Measurements from ENCODE around the gene A1CF. TPM values are rescaled to one million over a fixed set of nuclear protein-coding genes. Genes with fewer than 3 reads are reported as not detected.

A1CF gene
- polyA plus RNA-seq, 1 donor = 39.6 TPM

GRCh38 chr10:50837095-50837494 lies 48.3 kb downstream of the A1CF start:
- no CpG with 5 or more reads among the region's 1 CpG for WGBS (ENCODE audit: insufficient coverage, low lambda C conversion rate)
- H3K4me1 ChIP-seq (ENCODE audit: control insufficient read depth, insufficient read depth, low read length) = peaks cover 3% of the 10 kb centered on the region

GRCh38 chr10:50832171-50832751 lies 53.2 kb downstream of the A1CF start:
- peak in 1 of 2 donors; percentile 35 for DNase-seq
- WGBS (ENCODE audit: insufficient coverage, low lambda C conversion rate) = 78% methylated on average over 1 of the region's 3 CpGs
- no peaks in the 10 kb centered on the region for H3K27me3 ChIP-seq (ENCODE audit: control insufficient read depth, insufficient read depth, low read length)
- H3K4me1 ChIP-seq (ENCODE audit: control insufficient read depth, insufficient read depth, low read length) = peaks cover 3% of the 10 kb centered on the region
- no peak overlapping the region for H3K27ac ChIP-seq (ENCODE audit: low read length)
- H3K36me3 ChIP-seq (ENCODE audit: control insufficient read depth, insufficient read depth, low read length) = peaks cover 25% of the 10 kb centered on the region
- H3K4me3 ChIP-seq (ENCODE audit: low read length) = no peak overlapping the region
- no peaks in the 10 kb centered on the region for H3K9me3 ChIP-seq (ENCODE audit: control insufficient read depth, low read depth, low read length)

More at GRCh38 chr10:50837095-50837494, 48.3 kb downstream of the A1CF start:
- Histone ChIP-seq H3K4me3 (ENCODE audit: low read length) (no peak overlapping the region), H3K27me3 (ENCODE audit: control insufficient read depth, insufficient read depth, low read length) (no peaks in the 10 kb centered on the region), H3K27ac (ENCODE audit: low read length) (no peak overlapping the region), H3K9me3 (ENCODE audit: control insufficient read depth, low read depth, low read length) (no peaks in the 10 kb centered on the region), H3K36me3 (ENCODE audit: control insufficient read depth, insufficient read depth, low read length) (peaks cover 31% of the 10 kb centered on the region)
- no peak for DNase-seq

- no peak overlapping the region for H3K27ac ChIP-seq (ENCODE audit: low read length)
- H3K4me3 ChIP-seq (ENCODE audit: low read length) = no peak overlapping the region
- H3K36me3 ChIP-seq (ENCODE audit: control insufficient read depth, insufficient read depth, low read length) = peaks cover 29% of the 10 kb centered on the region
- no peaks in the 10 kb centered on the region for H3K9me3 ChIP-seq (ENCODE audit: control insufficient read depth, low read depth, low read length)
- no peaks in the 10 kb centered on the region for H3K27me3 ChIP-seq (ENCODE audit: control insufficient read depth, insufficient read depth, low read length)
- 100% methylated on average over 1 of the region's 1 CpG for WGBS (ENCODE audit: insufficient coverage, low lambda C conversion rate)
- no peak for DNase-seq
- H3K4me1 ChIP-seq (ENCODE audit: control insufficient read depth, insufficient read depth, low read length) = peaks cover 3% of the 10 kb centered on the region
These were observed 55.4 kb downstream of the A1CF start for GRCh38 chr10:50830066-50830465.

- no CpG with 5 or more reads among the region's 1 CpG for WGBS (ENCODE audit: insufficient coverage, low lambda C conversion rate)
- H3K36me3 ChIP-seq (ENCODE audit: control insufficient read depth, insufficient read depth, low read length) = peaks cover 21% of the 10 kb centered on the region
- no peaks in the 10 kb centered on the region for H3K9me3 ChIP-seq (ENCODE audit: control insufficient read depth, low read depth, low read length)
- DNase-seq = no peak
- H3K27ac ChIP-seq (ENCODE audit: low read length) = no peak overlapping the region
- peaks cover 5% of the 10 kb centered on the region for H3K4me1 ChIP-seq (ENCODE audit: control insufficient read depth, insufficient read depth, low read length)
- H3K4me3 ChIP-seq (ENCODE audit: low read length) = no peak overlapping the region
- H3K27me3 ChIP-seq (ENCODE audit: control insufficient read depth, insufficient read depth, low read length) = no peaks in the 10 kb centered on the region
These were observed 60.6 kb downstream of the A1CF start for GRCh38 chr10:50824782-50825181.

GRCh38 chr10:50823789-50824188 lies 61.6 kb downstream of the A1CF start:
- 83% methylated on average over 1 of the region's 4 CpGs for WGBS (ENCODE audit: insufficient coverage, low lambda C conversion rate)
- Histone ChIP-seq H3K36me3 (ENCODE audit: control insufficient read depth, insufficient read depth, low read length) (peaks cover 26% of the 10 kb centered on the region), H3K27ac (ENCODE audit: low read length) (no peak overlapping the region)

GRCh38 chr10:50809596-50809995 lies 75.8 kb downstream of the A1CF start:
- no peaks in the 10 kb centered on the region for H3K9me3 ChIP-seq (ENCODE audit: control insufficient read depth, low read depth, low read length)
- H3K4me1 ChIP-seq (ENCODE audit: control insufficient read depth, insufficient read depth, low read length) = no peaks in the 10 kb centered on the region
- no peak overlapping the region for H3K27ac ChIP-seq (ENCODE audit: low read length)
- no peak overlapping the region for H3K4me3 ChIP-seq (ENCODE audit: low read length)
- peaks cover 18% of the 10 kb centered on the region for H3K36me3 ChIP-seq (ENCODE audit: control insufficient read depth, insufficient read depth, low read length)
- no peak for DNase-seq
- no CpG with 5 or more reads among the region's 7 CpGs for WGBS (ENCODE audit: insufficient coverage, low lambda C conversion rate)
- H3K27me3 ChIP-seq (ENCODE audit: control insufficient read depth, insufficient read depth, low read length) = no peaks in the 10 kb centered on the region

More at GRCh38 chr10:50823789-50824188, 61.6 kb downstream of the A1CF start:
- H3K4me1 ChIP-seq (ENCODE audit: control insufficient read depth, insufficient read depth, low read length) = peaks cover 5% of the 10 kb centered on the region
- DNase-seq = no peak
- no peaks in the 10 kb centered on the region for H3K27me3 ChIP-seq (ENCODE audit: control insufficient read depth, insufficient read depth, low read length)
- H3K4me3 ChIP-seq (ENCODE audit: low read length) = no peak overlapping the region
- no peaks in the 10 kb centered on the region for H3K9me3 ChIP-seq (ENCODE audit: control insufficient read depth, low read depth, low read length)

- no peaks in the 10 kb centered on the region for H3K4me1 ChIP-seq (ENCODE audit: control insufficient read depth, insufficient read depth, low read length)
- H3K27me3 ChIP-seq (ENCODE audit: control insufficient read depth, insufficient read depth, low read length) = no peaks in the 10 kb centered on the region
- DNase-seq = peak; percentile 57 to 61
- H3K9me3 ChIP-seq (ENCODE audit: control insufficient read depth, low read depth, low read length) = no peaks in the 10 kb centered on the region
- no peak overlapping the region for H3K4me3 ChIP-seq (ENCODE audit: low read length)
- H3K27ac ChIP-seq (ENCODE audit: low read length) = no peak overlapping the region
- no CpG with 5 or more reads among the region's 1 CpG for WGBS (ENCODE audit: insufficient coverage, low lambda C conversion rate)
- peaks cover 18% of the 10 kb centered on the region for H3K36me3 ChIP-seq (ENCODE audit: control insufficient read depth, insufficient read depth, low read length)
These were observed 77.3 kb downstream of the A1CF start for GRCh38 chr10:50807851-50808776.

GRCh38 chr10:50805981-50806622 lies 79.3 kb downstream of the A1CF start:
- no peaks in the 10 kb centered on the region for H3K27me3 ChIP-seq (ENCODE audit: control insufficient read depth, insufficient read depth, low read length)
- H3K27ac ChIP-seq (ENCODE audit: low read length) = no peak overlapping the region
- peaks cover 16% of the 10 kb centered on the region for H3K36me3 ChIP-seq (ENCODE audit: control insufficient read depth, insufficient read depth, low read length)
- DNase-seq = no peak
- no peaks in the 10 kb centered on the region for H3K9me3 ChIP-seq (ENCODE audit: control insufficient read depth, low read depth, low read length)
- H3K4me3 ChIP-seq (ENCODE audit: low read length) = no peak overlapping the region
- no peaks in the 10 kb centered on the region for H3K4me1 ChIP-seq (ENCODE audit: control insufficient read depth, insufficient read depth, low read length)
- WGBS (ENCODE audit: insufficient coverage, low lambda C conversion rate) = 50% methylated on average over 1 of the region's 2 CpGs

- no peak for DNase-seq
- Histone ChIP-seq H3K36me3 (ENCODE audit: control insufficient read depth, insufficient read depth, low read length) (no peaks in the 10 kb centered on the region), H3K4me3 (ENCODE audit: low read length) (no peak overlapping the region), H3K27me3 (ENCODE audit: control insufficient read depth, insufficient read depth, low read length) (no peaks in the 10 kb centered on the region), H3K9me3 (ENCODE audit: control insufficient read depth, low read depth, low read length) (no peaks in the 10 kb centered on the region), H3K27ac (ENCODE audit: low read length) (no peak overlapping the region), H3K4me1 (ENCODE audit: control insufficient read depth, insufficient read depth, low read length) (no peaks in the 10 kb centered on the region)
- 100% methylated on average over 1 of the region's 1 CpG for WGBS (ENCODE audit: insufficient coverage, low lambda C conversion rate)
These were observed 85.8 kb downstream of the A1CF start for GRCh38 chr10:50799595-50799994.

- H3K27ac ChIP-seq (ENCODE audit: low read length) = no peak overlapping the region
- 78% methylated on average over 1 of the region's 3 CpGs for WGBS (ENCODE audit: insufficient coverage, low lambda C conversion rate)
- no peak for DNase-seq
- no peak overlapping the region for H3K4me3 ChIP-seq (ENCODE audit: low read length)
- H3K9me3 ChIP-seq (ENCODE audit: control insufficient read depth, low read depth, low read length) = no peaks in the 10 kb centered on the region
- H3K27me3 ChIP-seq (ENCODE audit: control insufficient read depth, insufficient read depth, low read length) = no peaks in the 10 kb centered on the region
- H3K36me3 ChIP-seq (ENCODE audit: control insufficient read depth, insufficient read depth, low read length) = no peaks in the 10 kb centered on the region
- H3K4me1 ChIP-seq (ENCODE audit: control insufficient read depth, insufficient read depth, low read length) = no peaks in the 10 kb centered on the region
These were observed 87.1 kb downstream of the A1CF start for GRCh38 chr10:50798297-50798696.
